Right ventricle myocardium superior (tissue), 1 donor: ENCODE results near the gene OR51B4. TPM values are rescaled to one million over a fixed set of nuclear protein-coding genes. Genes with fewer than 3 reads are reported as not detected.

ENCODE experiments used
- ATAC-seq: fragments of 200-7000 bp; cut with Tn5 transposase; one replicate; pipeline ENCODE4 v1.9.1; 2020; ENCODE audit warnings: mild to moderate bottlenecking; ENCODE audit not compliant: poor library complexity
- DNase-seq: peaks from one replicate; pipeline ENCODE4 v3.0.0-alpha.2; 2020
- intact Hi-C: fragments of 100-400 bp; cut with DNase I; formaldehyde crosslinking; loops from one replicate; pipeline ENCODE4 v1.11.2; 2022
- total RNA-seq: library from RNA; stranded (reverse); fragmentation: NEBNext Ultra II Directional; extraction: Animal tissue kit (Norgen Biotek cat#: 25700); gene quantifications from one replicate; pipeline ENCODE4 v1.2.1, GENCODE V29; 2021
- donor health status: DM: no; HTN: yes; CAD: no; lungs with severe emphysema.

Gene OR51B4
- total RNA-seq, 1 donor from 2014 or later, result not detected

GRCh38 chr11:5252192-5252918, 49.4 kb downstream of the OR51B4 start:
- intact Hi-C loops, result no loop called here
- DNase-seq, result no peak
- ATAC-seq, result no peak

- no peak for ATAC-seq
- intact Hi-C loops, result no loop called here
- DNase-seq, result no peak
Observed at GRCh38 chr11:5251746-5252145, 50.0 kb downstream of the OR51B4 start.

Other genes with a start within 250 kb of the OR51B4 start
- gene OR52E2, start 242.3 kb downstream of the OR51B4 start, total RNA-seq, result not detected
- gene OR52E1, start 232.4 kb downstream of the OR51B4 start, total RNA-seq, result not detected
- not detected for gene OR52A5, start 163.6 kb downstream of the OR51B4 start, total RNA-seq
- not detected for gene OR52A1, start 147.2 kb downstream of the OR51B4 start, total RNA-seq
- not detected for gene OR51V1, start 101.3 kb downstream of the OR51B4 start, total RNA-seq
- gene HBB, start 74.9 kb downstream of the OR51B4 start, total RNA-seq, result 121 TPM
- gene HBD, start 67.5 kb downstream of the OR51B4 start, total RNA-seq, result not detected
- gene HBG1, start 52.1 kb downstream of the OR51B4 start, total RNA-seq, result not detected
- not detected for gene HBG2, start 47.2 kb downstream of the OR51B4 start, total RNA-seq
- gene HBE1, start 32.0 kb downstream of the OR51B4 start, total RNA-seq, result not detected
- gene OR51B2, start 22.4 kb upstream of the OR51B4 start, total RNA-seq, result not detected
- not detected for gene OR51B5, start 41.6 kb upstream of the OR51B4 start, total RNA-seq
- gene OR51B6, start 49.6 kb upstream of the OR51B4 start, total RNA-seq, result not detected
- not detected for gene OR51M1, start 81.9 kb upstream of the OR51B4 start, total RNA-seq
- gene OR51Q1, start 120.2 kb upstream of the OR51B4 start, total RNA-seq, result not detected
- gene OR51I1, start 139.6 kb upstream of the OR51B4 start, total RNA-seq, result not detected
- not detected for gene OR51I2, start 147.4 kb upstream of the OR51B4 start, total RNA-seq
- gene OR52D1, start 186.7 kb upstream of the OR51B4 start, total RNA-seq, result not detected
- gene UBQLN3, start 208.0 kb upstream of the OR51B4 start, total RNA-seq, result not detected
- not detected for gene UBQLNL, start 214.8 kb upstream of the OR51B4 start, total RNA-seq
- gene OR52H1, start 246.6 kb upstream of the OR51B4 start, total RNA-seq, result not detected